Endometrial microvascular endothelial cells (primary cell): ENCODE measurements around the gene TTC22. TPM values are rescaled to one million over a fixed set of nuclear protein-coding genes. Genes with fewer than 3 reads are reported as not detected.

Experiments used
- in situ Hi-C: cut with HindIII; loops from 2 replicates; pipeline ENCODE4 v1.10.0; 2017; ENCODE audit warnings: low sequenced_read_pairs, low pct_unique_long_range_greater_than_20kb; ENCODE audit errors: inconsistent ontology term
- total RNA-seq: library from RNA; depleted of rRNA; stranded (reverse); fragments of >200 nt; gene quantifications from one replicate; pipeline ENCODE4 v1.2.3, GENCODE V29; 2015; ENCODE audit errors: inconsistent ontology term

TTC22 gene
- total RNA-seq, 1 donor from 2014 or later, result not detected

- in situ Hi-C loops, result no loop called here
These were observed 34.8 kb upstream of the TTC22 start for GRCh38 chr1:54835970-54836369.

GRCh38 chr1:54835131-54835898 is 34.2 kb upstream of the TTC22 start:
- in situ Hi-C loops, result no loop called here

- in situ Hi-C loops, result no loop called here
These were observed 33.0 kb upstream of the TTC22 start for GRCh38 chr1:54834007-54834541.

DNA sequence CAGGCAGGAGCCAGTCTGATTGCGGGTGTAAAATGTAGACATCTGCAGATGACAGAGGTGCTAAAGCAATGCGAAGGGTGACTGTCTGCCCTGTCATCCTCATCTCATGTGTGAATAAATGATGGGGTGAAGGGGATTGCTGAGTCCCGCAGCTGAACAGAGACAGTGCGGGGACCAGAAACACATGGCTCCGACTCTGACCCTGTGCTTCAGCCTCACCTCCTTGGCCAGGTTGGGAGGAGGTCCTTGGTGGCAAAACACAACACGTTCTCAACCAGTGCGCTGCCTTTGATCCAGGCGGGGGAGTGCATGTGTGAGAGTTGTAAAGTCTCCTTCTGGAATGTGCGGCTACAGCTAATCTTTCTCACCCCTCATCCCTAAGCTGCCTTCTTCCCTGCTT is 32.0 kb upstream of the TTC22 start:
- in situ Hi-C loops, result no loop called here

DNA sequence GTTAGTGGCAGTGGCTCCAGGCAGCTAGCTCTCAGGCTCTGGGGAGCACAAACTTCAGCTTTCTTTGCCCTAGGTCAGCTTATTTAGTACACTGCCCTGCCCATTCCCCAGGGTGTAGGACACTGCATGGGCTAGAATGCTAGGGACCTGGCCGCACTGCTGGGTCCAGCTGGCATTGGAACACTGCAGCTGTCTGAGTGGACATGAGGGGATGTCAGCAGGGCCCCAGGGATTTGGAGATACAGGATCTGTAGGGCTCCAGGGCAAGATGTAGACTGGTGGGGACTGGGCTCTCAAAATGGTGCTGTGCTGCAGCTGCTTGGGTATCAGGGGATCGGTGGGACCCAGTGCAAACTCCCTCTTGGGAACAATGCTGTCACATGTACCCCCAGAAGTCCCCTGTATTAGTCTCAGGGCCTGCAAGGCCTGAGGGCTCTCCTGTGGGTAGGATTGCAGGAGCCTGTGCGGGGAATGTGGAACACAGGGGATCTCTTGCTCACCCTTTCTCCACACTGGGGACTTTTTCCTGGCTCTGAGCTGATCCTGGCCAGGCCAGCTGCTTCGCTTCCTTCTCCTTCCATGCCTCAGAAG is 25.2 kb upstream of the TTC22 start:
- in situ Hi-C loops, result no loop called here

- in situ Hi-C loops, result no loop called here
These were observed 24.6 kb upstream of the TTC22 start for GRCh38 chr1:54825696-54826095.

DNA sequence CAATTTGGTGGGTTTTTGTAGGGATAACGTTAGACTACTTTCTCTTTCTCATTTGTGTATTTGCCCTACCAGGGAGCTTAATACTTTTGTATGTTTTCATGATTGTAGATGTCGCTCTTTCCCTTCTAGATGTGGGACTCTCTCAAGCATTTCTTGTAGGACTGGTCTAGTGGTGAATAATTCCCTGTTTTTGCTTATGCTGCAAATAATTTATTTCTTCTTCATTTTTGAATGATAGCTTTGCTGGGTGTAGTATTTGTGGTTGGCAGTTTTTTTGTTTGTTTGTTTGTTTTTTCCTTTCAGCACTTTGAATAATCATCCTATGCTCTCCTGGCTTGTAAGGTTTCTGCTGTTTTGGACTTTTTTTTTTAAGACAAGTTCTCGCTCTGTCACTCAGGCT is 22.5 kb upstream of the TTC22 start:
- in situ Hi-C loops, result no loop called here

DNA sequence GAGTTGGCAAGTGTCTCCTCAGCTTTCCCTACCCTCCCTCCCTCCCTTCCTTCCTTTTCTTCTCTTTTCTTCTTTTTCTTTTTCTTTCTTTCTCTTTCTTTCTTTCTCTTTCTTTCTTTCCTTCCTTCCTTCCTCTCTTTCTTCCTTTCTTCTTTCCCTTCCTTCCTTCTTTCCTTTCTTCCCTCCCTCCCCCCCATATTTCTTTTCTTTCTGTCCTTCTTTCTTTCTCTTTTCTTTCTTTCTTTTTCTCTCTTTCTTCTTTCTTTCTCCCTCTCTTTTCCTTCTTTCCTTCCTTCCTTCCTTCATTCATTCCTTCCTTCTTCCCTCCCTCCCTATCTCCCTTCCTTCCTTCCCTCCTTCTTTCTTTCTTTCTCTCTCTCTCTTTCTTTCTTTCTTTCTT is 18.6 kb upstream of the TTC22 start:
- in situ Hi-C loops, result no loop called here

DNA sequence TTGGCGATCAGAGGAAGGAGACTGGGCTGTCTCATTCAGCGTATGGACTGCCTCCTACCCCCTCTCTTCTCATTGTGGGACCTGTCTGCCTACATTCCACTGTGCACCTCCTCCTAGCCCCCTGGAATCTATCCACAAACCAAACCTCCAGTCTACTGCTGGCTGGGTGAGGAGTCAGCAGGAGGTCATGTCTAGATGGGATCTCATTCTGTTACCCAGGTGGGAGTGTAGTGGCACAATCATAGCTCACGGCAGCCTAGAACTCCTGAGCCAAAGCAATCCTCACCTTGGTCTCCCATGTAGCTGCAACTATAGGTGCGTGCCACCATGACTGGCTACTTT is 18.0 kb upstream of the TTC22 start:
- in situ Hi-C loops, result no loop called here

- in situ Hi-C loops, result no loop called here
These were observed 17.5 kb upstream of the TTC22 start for GRCh38 chr1:54818461-54819194.

GRCh38 chr1:54816951-54817350 is 15.8 kb upstream of the TTC22 start:
- in situ Hi-C loops, result no loop called here

GRCh38 chr1:54816130-54816529 is 15.0 kb upstream of the TTC22 start:
- in situ Hi-C loops, result no loop called here

- in situ Hi-C loops, result no loop called here
These were observed 14.2 kb upstream of the TTC22 start for GRCh38 chr1:54815086-54815876.

DNA sequence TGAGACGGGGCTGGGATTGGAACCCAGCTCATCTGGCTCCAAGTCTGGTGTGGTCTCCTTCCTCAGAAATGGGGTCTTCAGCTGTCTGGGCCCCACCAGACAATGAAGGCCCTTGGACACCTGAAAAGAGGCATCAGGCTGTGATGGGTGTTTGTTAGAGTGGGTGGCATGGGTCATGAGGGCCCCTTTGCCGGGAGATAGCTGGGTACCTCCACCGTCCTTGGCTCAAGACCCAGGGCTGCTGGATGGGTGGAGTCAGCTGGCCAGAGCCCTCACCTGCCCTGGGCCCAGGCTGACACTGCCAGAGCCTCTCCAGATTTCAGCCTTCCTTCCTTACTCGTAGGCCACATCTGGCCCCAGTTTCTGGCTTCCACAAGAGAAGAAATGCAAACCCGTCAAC is 13.4 kb upstream of the TTC22 start:
- in situ Hi-C loops, result no loop called here

GRCh38 chr1:54814126-54814498 is 13.0 kb upstream of the TTC22 start:
- in situ Hi-C loops, result no loop called here

- in situ Hi-C loops, result no loop called here
These were observed 12.5 kb upstream of the TTC22 start for GRCh38 chr1:54813485-54814125.

DNA sequence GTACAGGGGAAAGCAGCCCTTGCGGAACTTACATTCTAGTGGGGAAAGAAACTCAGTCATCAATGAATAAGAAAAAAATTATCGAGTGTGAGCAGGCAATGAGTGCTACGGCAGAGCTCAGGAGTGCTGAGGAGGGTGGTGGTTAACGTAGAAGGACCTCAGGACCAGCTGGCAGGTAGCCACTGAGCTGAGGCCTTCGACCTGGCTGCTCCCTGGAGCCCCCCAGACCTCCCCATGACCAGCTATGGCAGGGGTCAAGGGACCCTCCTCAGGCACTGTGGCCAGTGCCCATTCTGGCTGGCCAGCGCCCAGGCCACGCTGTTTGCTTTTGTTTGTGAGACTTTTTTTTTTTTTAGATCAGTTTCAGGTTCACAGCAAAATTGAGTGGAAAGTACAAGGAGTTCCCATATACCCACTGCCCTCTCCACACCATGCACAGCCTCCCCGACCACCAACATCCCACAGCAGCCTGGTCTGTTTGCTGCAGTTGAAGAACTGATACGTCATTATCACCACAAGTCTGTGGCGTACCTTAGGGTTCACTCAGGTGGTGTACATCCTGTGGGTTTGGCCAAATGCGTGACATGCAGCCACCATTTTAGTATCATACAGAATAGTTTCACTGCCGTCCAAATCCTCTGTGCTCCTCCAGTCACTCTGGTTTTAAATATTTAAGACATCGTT is 11.8 kb upstream of the TTC22 start:
- in situ Hi-C loops, result no loop called here
